Activated CD8-positive, alpha-beta memory T cell treated with anti-CD3 and anti-CD28 coated beads, Interleukin-2, amount 50 U/mL, for 24 hours (primary cell): ENCODE results near the gene NFYA.

Experiments used
- DNase-seq: peaks from one replicate; pipeline ENCODE4 v3.0.0-alpha.2; 2020; ENCODE audit errors: extremely low read depth

Gene NFYA

GRCh38 chr6:41046084-41046483, 26.7 kb upstream of the NFYA start:
- no peak for DNase-seq

GRCh38 chr6:41047306-41047705, 25.5 kb upstream of the NFYA start:
- DNase-seq: no peak

GRCh38 chr6:41047745-41048732, 24.7 kb upstream of the NFYA start:
- DNase-seq: no peak

GRCh38 chr6:41049521-41049920, 23.3 kb upstream of the NFYA start:
- DNase-seq: no peak

- DNase-seq: no peak
These were observed 22.8 kb upstream of the NFYA start for GRCh38 chr6:41049955-41050354.

- DNase-seq: no peak
These were observed 22.2 kb upstream of the NFYA start for GRCh38 chr6:41050536-41050935.

GRCh38 chr6:41051873-41052272, 20.9 kb upstream of the NFYA start:
- DNase-seq: no peak

GRCh38 chr6:41053041-41053440, 19.7 kb upstream of the NFYA start, which contains the start of gene APOBEC2:
Gene APOBEC2, plus strand, starts transcription at chr6:41053202. Its CDS starts 146 bp downstream, at chr6:41053348.
- no peak for DNase-seq

GRCh38 chr6:41054511-41054910, 18.3 kb upstream of the NFYA start:
- no peak for DNase-seq

- no peak for DNase-seq
These were observed 17.6 kb upstream of the NFYA start for GRCh38 chr6:41055149-41055548.

GRCh38 chr6:41056768-41057490, 15.8 kb upstream of the NFYA start:
- DNase-seq: no peak

- no peak for DNase-seq
These were observed 14.0 kb upstream of the NFYA start for GRCh38 chr6:41058783-41059181.

- no peak for DNase-seq
These were observed 13.2 kb upstream of the NFYA start for GRCh38 chr6:41059556-41059955.

- DNase-seq: no peak
These were observed 11.5 kb upstream of the NFYA start for GRCh38 chr6:41061196-41061726.

GRCh38 chr6:41062056-41062455, 10.7 kb upstream of the NFYA start:
- no peak for DNase-seq

GRCh38 chr6:41063884-41064285, 8.9 kb upstream of the NFYA start:
- no peak for DNase-seq

- no peak for DNase-seq
These were observed 7.9 kb upstream of the NFYA start for GRCh38 chr6:41064841-41065240.

- DNase-seq: no peak
These were observed 7.2 kb upstream of the NFYA start for GRCh38 chr6:41065550-41066026.

GRCh38 chr6:41066867-41067304, 5.9 kb upstream of the NFYA start:
- peak; percentile 19 for DNase-seq

GRCh38 chr6:41071501-41071922, 1.3 kb upstream of the NFYA start:
- DNase-seq: peak; percentile 46

- DNase-seq: peak; percentile 100
These were observed 595 bp upstream of the NFYA start, which contains the start of gene OARD1 for GRCh38 chr6:41071923-41072835. Gene OARD1, minus strand, starts transcription at chr6:41072356. Its CDS starts 722 bp downstream, at chr6:41071634.
